Coronary artery (tissue), 2 donors: ENCODE data around the gene SHC1.

Experiments
- DNase-seq: peaks from one replicate; pipeline ENCODE4 v3.0.0-alpha.2; 2017; ENCODE audit warnings: low spot score
- H3K27ac ChIP-seq, 2 donors: fragments of 200-600 bp; sonication (generic); one replicate each; pipeline ENCODE4 v1.5.1; 2016 to 2019
- H3K4me3 ChIP-seq: fragments of 200-600 bp; sonication (generic); 2 replicates; pipeline ENCODE4 v1.5.1; 2016; ENCODE audit warnings: mild to moderate bottlenecking, moderate library complexity
- TF ChIP-seq, protein P1 (sequence below): fragments of 200-600 bp; sonication (generic); IDR thresholded peaks from one replicate; pipeline ENCODE4 v1.5.1; 2019; ENCODE audit warnings: antibody characterized with exemption

Gene SHC1

DNA sequence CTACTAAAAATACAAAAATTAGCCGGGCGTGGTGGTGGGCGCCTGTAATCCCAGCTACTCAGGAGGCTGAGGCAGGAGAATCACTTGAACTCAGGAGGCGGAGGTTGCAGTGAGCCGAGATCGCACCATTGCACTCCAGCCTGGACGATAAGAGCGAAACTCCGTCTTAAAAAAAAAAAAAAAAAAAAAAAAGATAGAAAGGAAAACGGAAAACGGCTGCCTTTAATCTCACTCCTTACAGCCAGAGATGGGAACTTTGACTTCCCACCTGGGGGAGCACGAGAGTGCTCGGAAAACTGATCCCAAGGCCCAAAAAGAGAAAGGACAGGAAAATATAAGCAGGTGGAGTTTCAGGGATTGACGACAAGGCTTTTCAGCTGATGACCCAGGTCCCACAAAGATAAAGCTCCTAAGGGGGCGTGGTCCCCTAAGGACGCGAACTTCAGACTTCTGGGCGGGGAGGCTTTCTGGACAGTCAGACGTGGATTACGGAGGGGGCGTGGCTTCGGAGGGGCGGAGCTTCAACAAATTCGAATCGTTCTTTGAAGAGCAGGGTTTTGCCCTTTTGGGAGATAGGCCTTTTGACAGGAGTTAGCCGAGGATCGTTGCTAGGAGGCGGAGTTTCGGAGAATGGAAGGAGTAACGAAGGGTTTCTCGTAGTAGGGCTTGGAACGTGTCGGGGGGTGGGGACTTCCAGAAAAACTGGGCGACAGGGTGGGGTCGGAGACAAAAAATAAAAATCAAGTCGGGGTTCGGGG lies 3.0 kb upstream of the SHC1 start:
- peak; percentile 99 for DNase-seq
- TF ChIP-seq, protein P1, sequence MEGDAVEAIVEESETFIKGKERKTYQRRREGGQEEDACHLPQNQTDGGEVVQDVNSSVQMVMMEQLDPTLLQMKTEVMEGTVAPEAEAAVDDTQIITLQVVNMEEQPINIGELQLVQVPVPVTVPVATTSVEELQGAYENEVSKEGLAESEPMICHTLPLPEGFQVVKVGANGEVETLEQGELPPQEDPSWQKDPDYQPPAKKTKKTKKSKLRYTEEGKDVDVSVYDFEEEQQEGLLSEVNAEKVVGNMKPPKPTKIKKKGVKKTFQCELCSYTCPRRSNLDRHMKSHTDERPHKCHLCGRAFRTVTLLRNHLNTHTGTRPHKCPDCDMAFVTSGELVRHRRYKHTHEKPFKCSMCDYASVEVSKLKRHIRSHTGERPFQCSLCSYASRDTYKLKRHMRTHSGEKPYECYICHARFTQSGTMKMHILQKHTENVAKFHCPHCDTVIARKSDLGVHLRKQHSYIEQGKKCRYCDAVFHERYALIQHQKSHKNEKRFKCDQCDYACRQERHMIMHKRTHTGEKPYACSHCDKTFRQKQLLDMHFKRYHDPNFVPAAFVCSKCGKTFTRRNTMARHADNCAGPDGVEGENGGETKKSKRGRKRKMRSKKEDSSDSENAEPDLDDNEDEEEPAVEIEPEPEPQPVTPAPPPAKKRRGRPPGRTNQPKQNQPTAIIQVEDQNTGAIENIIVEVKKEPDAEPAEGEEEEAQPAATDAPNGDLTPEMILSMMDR: no peak
- Histone ChIP-seq H3K27ac (peak overlapping the region; percentile 98), H3K4me3 (peak overlapping the region; percentile 78)

DNA sequence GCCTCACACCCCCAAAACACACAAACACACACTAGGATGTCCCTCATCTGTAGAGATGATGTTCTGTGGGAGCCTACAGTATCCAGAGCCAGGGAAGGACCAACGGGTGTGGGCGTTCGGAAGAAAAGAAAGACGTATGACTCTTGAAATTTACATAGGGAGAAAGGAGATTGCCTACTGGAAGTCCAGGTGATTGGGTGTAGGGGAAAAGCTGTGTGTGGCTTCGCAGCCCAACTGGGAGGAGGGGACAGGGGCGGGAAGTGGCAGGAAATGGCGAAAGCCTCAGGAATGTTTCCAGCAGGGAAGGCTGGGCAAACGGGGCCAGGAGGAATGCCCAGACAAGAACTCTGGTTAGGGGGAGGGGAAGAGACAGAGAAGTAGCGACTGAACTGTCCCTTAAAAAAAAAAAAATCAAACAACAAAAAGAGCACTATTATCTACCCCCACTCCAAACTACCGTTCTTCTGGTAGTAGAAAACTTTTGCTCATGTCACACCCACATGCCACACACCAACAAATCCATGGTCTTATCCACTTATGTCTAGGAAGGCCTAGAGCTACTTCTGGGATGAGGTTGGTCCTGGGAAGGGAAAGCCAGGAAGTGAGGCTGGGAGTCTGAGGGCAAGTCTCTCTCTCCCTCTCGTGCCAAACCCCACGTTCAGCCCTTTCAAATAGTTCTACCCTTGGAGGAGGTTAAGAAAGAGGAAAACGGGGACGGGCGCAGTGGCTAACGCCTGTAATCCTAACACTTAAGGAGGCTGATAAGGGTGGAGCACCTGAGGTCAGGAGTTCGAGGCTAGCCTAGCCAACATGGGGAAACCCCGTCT lies 2.2 kb upstream of the SHC1 start:
- DNase-seq: peak; percentile 94
- peak overlapping the region; percentile 78 for H3K4me3 ChIP-seq
- TF ChIP-seq, protein P1: no peak
- peak overlapping the region; percentile 98 for H3K27ac ChIP-seq

GRCh38 chr1:154972213-154972516 lies 1.6 kb upstream of the SHC1 start:
- Histone ChIP-seq H3K27ac (peak overlapping the region; percentile 98), H3K4me3 (peak overlapping the region; percentile 78)
- TF ChIP-seq, protein P1: no peak
- no peak for DNase-seq

DNA sequence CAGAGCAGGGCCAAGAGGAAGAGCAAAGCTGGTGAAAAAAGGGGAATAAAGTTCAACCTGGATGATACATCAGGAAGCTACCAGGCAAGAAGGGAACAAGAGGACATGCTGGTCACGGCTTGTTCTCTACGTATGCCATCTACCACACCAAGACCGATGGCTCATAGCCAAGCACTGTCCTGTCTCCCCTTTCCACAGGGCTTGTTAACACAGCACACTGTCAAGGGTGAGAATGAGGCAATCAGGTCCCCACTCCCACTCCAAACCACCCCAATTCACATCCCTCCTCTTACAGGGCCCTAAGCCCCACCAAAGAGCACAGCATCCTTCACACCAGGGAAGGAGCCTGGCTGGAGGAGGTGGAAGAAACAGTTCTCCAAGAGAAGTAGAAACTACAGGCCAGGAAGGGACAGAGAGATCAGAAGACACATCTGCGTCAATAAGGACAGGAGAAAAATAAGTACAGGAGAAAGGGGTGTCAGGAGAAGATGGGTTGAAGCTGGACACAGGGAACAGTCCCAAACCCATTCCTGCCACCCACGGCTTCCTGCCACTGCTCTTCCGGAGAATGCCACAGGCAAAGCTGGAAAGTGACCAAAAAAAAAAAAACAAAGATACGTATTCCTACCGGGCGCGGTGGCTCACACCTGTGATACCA lies 923 bp upstream of the SHC1 start:
- DNase-seq: no peak
- Histone ChIP-seq H3K27ac (peak overlapping the region; percentile 98), H3K4me3 (peak overlapping the region; percentile 78)
- TF ChIP-seq, protein P1: no peak

DNA sequence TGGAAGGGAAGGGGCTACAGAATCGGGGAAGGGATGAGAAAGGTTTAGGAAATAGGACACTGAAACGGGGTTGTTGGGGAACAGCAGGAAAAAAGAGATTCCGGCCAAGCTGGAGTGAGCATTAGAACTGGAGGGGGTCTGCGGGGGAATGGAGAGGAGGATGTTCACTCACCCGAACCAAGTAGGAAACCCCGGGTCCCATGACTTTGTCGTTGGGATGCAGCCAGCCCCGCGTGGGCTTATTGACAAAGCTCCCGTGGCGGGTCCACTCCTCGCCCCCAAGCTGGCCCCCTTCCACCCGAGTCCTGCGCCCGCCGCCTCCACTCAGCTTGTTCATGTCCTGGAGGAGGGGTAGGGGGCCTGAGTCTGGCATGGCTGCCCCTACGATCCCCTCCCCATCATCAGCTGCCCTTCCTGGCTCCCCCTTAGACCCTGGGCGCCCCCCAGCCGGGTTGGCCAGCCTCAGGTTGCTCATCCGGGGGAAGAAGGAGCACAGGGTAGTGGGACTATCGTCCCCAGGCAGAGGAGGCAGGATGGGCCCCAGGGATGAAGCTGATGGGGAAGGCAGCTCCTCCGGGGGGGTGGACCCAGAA lies 591 bp downstream of the SHC1 start:
- no peak for DNase-seq
- H3K4me3 ChIP-seq: peak overlapping the region; percentile 78
- TF ChIP-seq, protein P1: no peak
- H3K27ac ChIP-seq: peak overlapping the region; percentile 98

- TF ChIP-seq, protein P1: no peak
These were observed 1.3 kb downstream of the SHC1 start for GRCh38 chr1:154969246-154969645.

More at GRCh38 chr1:154969246-154969645, 1.3 kb downstream of the SHC1 start:
- Histone ChIP-seq H3K4me3 (peak overlapping the region; percentile 78), H3K27ac (peak overlapping the region; percentile 98)
- DNase-seq: no peak
